GM23338 (cell line): ENCODE measurements around the gene OR2W3. TPM values are rescaled to one million over a fixed set of nuclear protein-coding genes. Genes with fewer than 3 reads are reported as not detected.

ENCODE experiments used
- ATAC-seq: fragments of 200-7000 bp; cut with Tn5 transposase; 3 replicates; pipeline ENCODE4 v1.9.1; 2020
- DNase-seq: peaks from one replicate; pipeline ENCODE4 v3.0.0-alpha.2; 2015; ENCODE audit warnings: low spot score
- H2AFZ ChIP-seq: fragments of 200-600 bp; sonication (generic); 2 replicates; pipeline ENCODE4 v1.8.0; 2016; ENCODE audit warnings: antibody characterized with exemption, mild to moderate bottlenecking, moderate library complexity
- H3F3A ChIP-seq: fragments of 200-600 bp; sonication (generic); replicated peaks from 2 replicates; pipeline ENCODE4 v1.8.0; 2017; ENCODE audit warnings: antibody characterized with exemption, mixed run types, low read depth
- H3K27ac ChIP-seq: fragments of 200-600 bp; sonication (generic); 2 replicates; pipeline ENCODE4 v1.6.1; 2016; ENCODE audit warnings: low read depth
- H3K27me3 ChIP-seq: fragments of 200-600 bp; sonication (generic); 2 replicates; pipeline ENCODE4 v1.8.0; 2016; ENCODE audit warnings: mild to moderate bottlenecking, mixed run types, moderate library complexity; ENCODE audit not compliant: insufficient read depth
- H3K36me3 ChIP-seq: fragments of 200-600 bp; sonication (generic); 2 replicates; pipeline ENCODE4 v1.8.0; 2016; ENCODE audit warnings: mild to moderate bottlenecking; ENCODE audit not compliant: insufficient read depth
- H3K4me1 ChIP-seq: fragments of 200-600 bp; sonication (generic); 2 replicates; pipeline ENCODE4 v1.8.0; 2016; ENCODE audit warnings: mild to moderate bottlenecking, moderate library complexity; ENCODE audit not compliant: insufficient read depth
- H3K4me2 ChIP-seq: fragments of 200-600 bp; sonication (generic); 2 replicates; pipeline ENCODE4 v1.7.1; 2017; ENCODE audit warnings: mixed run types
- H3K4me3 ChIP-seq: fragments of 200-600 bp; sonication (generic); 2 replicates; pipeline ENCODE4 v1.6.1; 2016; ENCODE audit warnings: mixed run types
- H3K79me2 ChIP-seq: fragments of 200-600 bp; sonication (generic); replicated peaks from 2 replicates; pipeline ENCODE4 v1.8.0; 2017; ENCODE audit warnings: mild to moderate bottlenecking; ENCODE audit not compliant: insufficient read depth
- H3K9me2 ChIP-seq: fragments of 200-600 bp; sonication (generic); 2 replicates; pipeline ENCODE4 v1.8.0; 2017; ENCODE audit not compliant: insufficient read depth
- H4K20me1 ChIP-seq: fragments of 200-600 bp; sonication (generic); replicated peaks from 2 replicates; pipeline ENCODE4 v1.8.0; 2017; ENCODE audit warnings: mild to moderate bottlenecking; ENCODE audit not compliant: insufficient read depth
- H3K27ac Mint-ChIP-seq: 2 replicates; pipeline ENCODE4 v1.8.0; 2020; ENCODE audit warnings: inconsistent platforms, mild to moderate bottlenecking, moderate library complexity, mixed read lengths
- H3K27me3 Mint-ChIP-seq: 3 replicates; pipeline ENCODE4 v1.8.0; 2022; ENCODE audit warnings: low read depth, mild to moderate bottlenecking, moderate library complexity, mixed read lengths, inconsistent platforms; ENCODE audit not compliant: insufficient read depth, poor library complexity
- H3K36me3 Mint-ChIP-seq: 3 replicates; pipeline ENCODE4 v1.8.0; 2021; ENCODE audit warnings: low read depth, mild to moderate bottlenecking, inconsistent platforms, moderate library complexity, mixed read lengths
- H3K4me1 Mint-ChIP-seq: 3 replicates; pipeline ENCODE4 v1.8.0; 2020; ENCODE audit warnings: mild to moderate bottlenecking, inconsistent platforms, mixed read lengths
- H3K4me3 Mint-ChIP-seq: 3 replicates; pipeline ENCODE4 v1.8.0; 2021; ENCODE audit warnings: moderate library complexity, mild to moderate bottlenecking, inconsistent platforms, mixed read lengths
- H3K9me3 Mint-ChIP-seq: 3 replicates; pipeline ENCODE4 v1.8.0; 2020; ENCODE audit warnings: moderate library complexity, mild to moderate bottlenecking, inconsistent platforms, mixed read lengths
- ETS1 ChIP-seq: IDR thresholded peaks from 2 replicates; pipeline ENCODE4 v1.6.1; 2016; ENCODE audit warnings: antibody characterized with exemption
- EZH2 ChIP-seq: fragments of 200-600 bp; sonication (generic); IDR thresholded peaks from one replicate; pipeline ENCODE4 v1.8.0; 2017; ENCODE audit warnings: antibody characterized with exemption, mild to moderate bottlenecking, low read depth; ENCODE audit not compliant: unreplicated experiment
- NANOG ChIP-seq: IDR thresholded peaks from 2 replicates; pipeline ENCODE4 v1.6.1; 2016; ENCODE audit warnings: antibody characterized with exemption, borderline replicate concordance
- REST ChIP-seq: IDR thresholded peaks from one replicate; pipeline ENCODE4 v1.6.1; 2018; ENCODE audit warnings: antibody characterized with exemption; ENCODE audit not compliant: unreplicated experiment
- ZNF114 ChIP-seq: fragments of 250-450 bp; sonication (Bioruptor Pico); IDR thresholded peaks from 2 replicates; pipeline ENCODE4 v1.5.0; 2020; ENCODE audit warnings: mild to moderate bottlenecking, moderate library complexity
- ZNF462 ChIP-seq: fragments of 250-450 bp; sonication (Bioruptor Pico); IDR thresholded peaks from 2 replicates; pipeline ENCODE4 v1.5.0; 2020; ENCODE audit warnings: mild to moderate bottlenecking, moderate library complexity
- polyA plus RNA-seq: library from polyadenylated mRNA; unstranded; fragments of >200 nt; fragmentation: Nextera tagmentation; extraction: Ambion mirVana; gene quantifications from 2 replicates; pipeline ENCODE4 v1.2.1, GENCODE V29; 2016
- total RNA-seq: library from RNA; depleted of rRNA; stranded (reverse); fragments of >200 nt; shearing (Covaris generic); gene quantifications from 2 replicates; pipeline ENCODE4 v1.2.3, GENCODE V29; 2014; rRNA removed

Gene OR2W3
- total and polyA plus RNA-seq, 2 experiments from 2014 or later, result 0.45 TPM; not detected in 1

- H3K4me2 ChIP-seq, result no peak overlapping the region
- no peak for DNase-seq
- Mint-ChIP-seq H3K27ac (no peak overlapping the region), H3K4me3 (no peak overlapping the region), H3K36me3 (peaks cover 19% of the 10 kb centered on the region; the same call in 2 of the 3 replicates), H3K9me3 (peaks cover 73% of the 10 kb centered on the region), H3K27me3 (peaks cover 2% of the 10 kb centered on the region), H3K4me1 (no peaks in the 10 kb centered on the region)
- H2AFZ ChIP-seq, result no peak overlapping the region
- no peaks in the 10 kb centered on the region for H4K20me1 ChIP-seq
- no peaks in the 10 kb centered on the region for H3F3A ChIP-seq
- no peaks in the 10 kb centered on the region for H3K9me2 ChIP-seq
- no peak overlapping the region for H3K27ac ChIP-seq
- no peak for TF ChIP-seq ZNF114
- no peak for TF ChIP-seq NANOG
- TF ChIP-seq ETS1, result no peak
- no peak for TF ChIP-seq ZNF462
- no peak for TF ChIP-seq EZH2
- TF ChIP-seq REST, result no peak
- no peaks in the 10 kb centered on the region for H3K27me3 ChIP-seq
- no peaks in the 10 kb centered on the region for H3K4me1 ChIP-seq
- ATAC-seq, result no peak
- no peaks in the 10 kb centered on the region; the same call in 1 of the 2 replicates for H3K36me3 ChIP-seq
- H3K4me3 ChIP-seq, result no peak overlapping the region
- H3K79me2 ChIP-seq, result no peaks in the 10 kb centered on the region
These were observed 47.2 kb downstream of the OR2W3 start for GRCh38 chr1:247942624-247943023.

Other genes with a start within 250 kb of the OR2W3 start
- gene OR13G1, start 215.8 kb upstream of the OR2W3 start, total RNA-seq, result not detected in 2 replicates
- not detected in 2 replicates for gene OR13G1, start 215.8 kb upstream of the OR2W3 start, polyA plus RNA-seq
- gene OR6F1, start 178.9 kb upstream of the OR2W3 start, total RNA-seq, result not detected in 2 replicates
- gene OR6F1, start 178.9 kb upstream of the OR2W3 start, polyA plus RNA-seq, result not detected in 2 replicates
- gene OR14K1, start 157.0 kb upstream of the OR2W3 start, total RNA-seq, result 0.31 TPM in 1 of 2 replicates, not detected in the other
- not detected in 2 replicates for gene OR14K1, start 157.0 kb upstream of the OR2W3 start, polyA plus RNA-seq
- not detected in 2 replicates for gene OR14A2, start 147.4 kb upstream of the OR2W3 start, total RNA-seq
- gene OR14A2, start 147.4 kb upstream of the OR2W3 start, polyA plus RNA-seq, result 0.60 TPM in 1 of 2 replicates, not detected in the other
- gene OR1C1, start 135.0 kb upstream of the OR2W3 start, total RNA-seq, result not detected in 2 replicates
- 0.21 TPM in 1 of 2 replicates, not detected in the other for gene OR1C1, start 135.0 kb upstream of the OR2W3 start, polyA plus RNA-seq
- not detected in 2 replicates for gene OR14A16, start 71.5 kb upstream of the OR2W3 start, total RNA-seq
- 0.21 and 0.34 TPM in 2 replicates for gene OR14A16, start 71.5 kb upstream of the OR2W3 start, polyA plus RNA-seq
- gene OR11L1, start 53.7 kb upstream of the OR2W3 start, total RNA-seq, result not detected in 2 replicates
- not detected in 2 replicates for gene OR11L1, start 53.7 kb upstream of the OR2W3 start, polyA plus RNA-seq
- gene TRIM58, start 38.4 kb upstream of the OR2W3 start, total RNA-seq, result 3.4 and 4.3 TPM in 2 replicates
- gene TRIM58, start 38.4 kb upstream of the OR2W3 start, polyA plus RNA-seq, result 1.6 and 2.4 TPM in 2 replicates
- not detected in 2 replicates for gene OR2T8, start 24.7 kb downstream of the OR2W3 start, total RNA-seq
- gene OR2T8, start 24.7 kb downstream of the OR2W3 start, polyA plus RNA-seq, result 0.40 TPM in 1 of 2 replicates, not detected in the other
- not detected in 2 replicates for gene OR2AJ1, start 29.3 kb downstream of the OR2W3 start, total RNA-seq
- gene OR2AJ1, start 29.3 kb downstream of the OR2W3 start, polyA plus RNA-seq, result not detected in 2 replicates
- gene OR2L8, start 53.3 kb downstream of the OR2W3 start, total RNA-seq, result not detected in 2 replicates
- gene OR2L8, start 53.3 kb downstream of the OR2W3 start, polyA plus RNA-seq, result not detected in 2 replicates
- gene OR2AK2, start 69.6 kb downstream of the OR2W3 start, total RNA-seq, result 0.35 TPM in 1 of 2 replicates, not detected in the other
- not detected in 2 replicates for gene OR2AK2, start 69.6 kb downstream of the OR2W3 start, polyA plus RNA-seq
- gene OR2L5, start 118.1 kb downstream of the OR2W3 start, total RNA-seq, result not detected in 2 replicates
- gene OR2L5, start 118.1 kb downstream of the OR2W3 start, polyA plus RNA-seq, result not detected in 2 replicates
- gene OR2L2, start 134.5 kb downstream of the OR2W3 start, total RNA-seq, result 0.07 TPM in 1 of 2 replicates, not detected in the other
- 0.05 and 0.06 TPM in 2 replicates for gene OR2L2, start 134.5 kb downstream of the OR2W3 start, polyA plus RNA-seq
- gene OR2L3, start 151.2 kb downstream of the OR2W3 start, total RNA-seq, result not detected in 2 replicates
- not detected in 2 replicates for gene OR2L3, start 151.2 kb downstream of the OR2W3 start, polyA plus RNA-seq
- not detected in 2 replicates for gene OR2L13, start 199.6 kb downstream of the OR2W3 start, total RNA-seq
- gene OR2L13, start 199.6 kb downstream of the OR2W3 start, polyA plus RNA-seq, result not detected in 2 replicates
- gene OR2M5, start 249.6 kb downstream of the OR2W3 start, total RNA-seq, result not detected in 2 replicates
- gene OR2M5, start 249.6 kb downstream of the OR2W3 start, polyA plus RNA-seq, result not detected in 2 replicates